GM06990 (cell line): Measurements from ENCODE around the gene TRMT2A.

Source experiments
- DNase-seq: peaks from one replicate; pipeline ENCODE4 v3.0.0-alpha.2; 2011; ENCODE audit not compliant: insufficient read length; ENCODE audit errors: extremely low read depth
- H3K27me3 ChIP-seq: replicated peaks from 2 replicates; pipeline ENCODE4 v1.6.0; 2011; ENCODE audit warnings: low read length; ENCODE audit not compliant: control insufficient read depth, insufficient read depth
- H3K36me3 ChIP-seq: 2 replicates; pipeline ENCODE4 v1.5.1; 2011; ENCODE audit warnings: low read length; ENCODE audit not compliant: control insufficient read depth, insufficient read depth
- H3K4me3 ChIP-seq: replicated peaks from 2 replicates; pipeline ENCODE4 v1.5.1; 2011; ENCODE audit warnings: low read depth, mild to moderate bottlenecking, control low read depth, low read length
- CTCF ChIP-seq: IDR thresholded peaks from 2 replicates; pipeline ENCODE4 v1.5.1; 2011; ENCODE audit warnings: low read length, control low read depth, mild to moderate bottlenecking, inconsistent platforms; ENCODE audit not compliant: insufficient read depth, poor library complexity, severe bottlenecking

The TRMT2A gene

GRCh38 chr22:20116951-20117632 lies at the start of gene TRMT2A:
Gene TRMT2A (minus strand): TSS chr22:20117226. CDS start chr22:20116906, 320 bp downstream.
- Histone ChIP-seq H3K27me3 (no peaks in the 10 kb centered on the region), H3K36me3 (peaks cover 36% of the 10 kb centered on the region), H3K4me3 (peak within 1 kb of the TSS; percentile 96)
- TF ChIP-seq CTCF = no peak
- DNase-seq = peak; percentile 100

GRCh38 chr22:20166703-20167102 lies 49.7 kb upstream of the TRMT2A start:
- H3K36me3 ChIP-seq = no peaks in the 10 kb centered on the region
- H3K4me3 ChIP-seq = no peak overlapping the region
- no peaks in the 10 kb centered on the region; the same call in 1 of the 2 replicates for H3K27me3 ChIP-seq
- no peak for DNase-seq
- TF ChIP-seq CTCF = no peak

- no peak overlapping the region for H3K4me3 ChIP-seq
- H3K36me3 ChIP-seq = no peaks in the 10 kb centered on the region
- TF ChIP-seq CTCF = no peak
- no peaks in the 10 kb centered on the region; the same call in 1 of the 2 replicates for H3K27me3 ChIP-seq
- DNase-seq = no peak
Measured at GRCh38 chr22:20165913-20166312, 48.9 kb upstream of the TRMT2A start.

GRCh38 chr22:20165421-20165820 lies 48.4 kb upstream of the TRMT2A start:
- no peak for TF ChIP-seq CTCF
- Histone ChIP-seq H3K4me3 (no peak overlapping the region), H3K27me3 (no peaks in the 10 kb centered on the region; the same call in 1 of the 2 replicates), H3K36me3 (no peaks in the 10 kb centered on the region)
- no peak for DNase-seq

- no peak for TF ChIP-seq CTCF
- no peaks in the 10 kb centered on the region; the same call in 1 of the 2 replicates for H3K27me3 ChIP-seq
- no peak for DNase-seq
Measured at GRCh38 chr22:20164863-20165262, 47.8 kb upstream of the TRMT2A start.

More at GRCh38 chr22:20164863-20165262, 47.8 kb upstream of the TRMT2A start:
- Histone ChIP-seq H3K36me3 (no peaks in the 10 kb centered on the region), H3K4me3 (no peak overlapping the region)
